Stimulated activated CD4-positive, alpha-beta T cell treated with anti-CD3 and anti-CD28 coated beads, Interleukin-2, amount 100 ng/mL, for 24 hours (primary cell): ENCODE data around the gene CLHC1.
"Not testable (repeated sequence)": the region's sequence is repeated elsewhere in the genome, so short reads cannot be mapped to it uniquely, and the experiment has no call there.

Source experiments
- DNase-seq, 2 donors: peaks; one replicate each; pipeline ENCODE4 v3.0.0-alpha.2; 2020

CLHC1 gene

DNA sequence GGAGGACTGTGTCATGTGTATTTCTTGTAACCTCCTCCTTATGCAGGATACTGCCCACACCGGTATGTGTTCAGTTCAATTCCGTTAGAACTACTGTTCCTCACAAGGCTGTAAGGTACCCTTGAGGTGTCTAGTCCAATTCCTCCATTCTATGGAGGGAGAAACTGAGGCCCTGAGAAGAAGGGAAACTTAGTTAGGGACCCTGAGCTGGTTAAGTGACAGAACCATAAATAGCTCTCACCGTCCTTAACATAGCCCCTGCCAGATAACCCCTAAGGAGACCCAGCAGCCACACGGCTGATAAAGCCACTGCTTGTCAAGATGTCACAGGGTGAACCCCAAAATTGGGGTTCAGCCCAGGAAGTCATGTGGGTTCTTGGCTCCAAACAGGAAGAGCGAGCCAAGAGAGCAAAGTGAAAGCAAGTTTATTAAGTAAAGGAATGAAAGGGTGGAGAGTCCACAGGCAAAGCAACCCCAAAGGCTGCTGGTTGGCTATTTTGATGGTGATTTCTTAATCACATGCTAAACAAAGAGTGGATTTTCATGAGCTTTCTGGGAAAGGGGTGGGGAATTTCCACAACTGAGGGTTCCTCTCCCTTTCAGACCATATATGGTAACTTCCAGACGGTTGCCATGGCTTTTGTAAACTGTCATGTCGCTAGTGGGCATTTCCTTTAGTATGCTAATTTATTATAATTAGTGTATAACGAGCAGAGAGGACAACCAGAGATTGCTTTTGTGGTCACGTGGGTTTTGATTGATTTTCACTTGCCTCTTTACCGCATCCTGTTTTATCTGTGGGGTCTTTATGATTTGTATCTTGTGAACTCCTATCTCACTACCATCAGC lies 98.4 kb downstream of the CLHC1 start:
- peak; percentile 6 to 43 for DNase-seq

DNA sequence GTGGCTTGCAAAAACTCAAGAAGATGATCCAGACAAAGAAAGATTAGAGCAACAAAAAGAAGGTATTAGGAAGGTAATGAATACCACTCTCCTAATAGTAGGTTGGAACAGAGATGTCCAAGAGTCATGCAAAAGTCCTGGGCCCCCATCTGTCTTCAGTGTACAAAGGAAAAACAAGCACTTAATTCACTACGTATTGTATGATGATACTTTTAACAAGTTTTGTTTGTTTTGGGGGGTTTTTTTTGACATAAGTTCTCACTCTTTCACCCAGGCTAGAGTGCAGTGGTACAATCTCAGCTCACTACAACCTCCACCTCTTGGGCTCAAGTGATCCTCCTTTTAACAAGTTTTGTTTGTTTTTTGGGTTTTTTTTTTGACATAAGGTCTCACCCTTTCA lies 101.2 kb downstream of the CLHC1 start:
- DNase-seq = no peak

DNA sequence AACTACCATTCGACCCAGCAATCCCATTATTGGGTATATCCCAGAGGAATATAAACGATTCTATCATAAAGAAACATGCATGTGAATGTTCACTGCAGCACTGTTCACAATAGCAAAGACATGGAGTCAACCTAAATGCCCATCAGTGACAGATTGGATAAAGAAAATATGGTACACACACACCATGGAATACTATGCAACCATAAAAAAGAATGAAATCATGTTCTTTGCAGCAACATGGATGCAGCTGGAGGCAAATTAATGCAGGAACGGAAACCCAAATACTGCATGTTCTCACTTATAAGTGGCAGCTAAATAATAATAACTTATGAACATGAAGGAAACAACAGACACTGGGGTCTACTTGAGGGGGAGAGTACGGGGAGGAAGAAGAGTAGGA lies 105.5 kb downstream of the CLHC1 start:
- DNase-seq = not testable (repeated sequence)
